TTC549 (cell line): ENCODE measurements around the gene XRCC6.
A peak's percentile ranks its signal among the peaks of the same experiment; 100 is the strongest.
"Not testable (repeated sequence)": the region's sequence is repeated elsewhere in the genome, so short reads cannot be mapped to it uniquely, and the experiment has no call there.

Experiments used
- FAIRE-seq: peaks from 2 replicates; lab custom pipeline; 2012; peaks lifted over from hg19 to GRCh38; lab: Jason Lieb, UNC

The XRCC6 gene

GRCh38 chr22:41654322-41654721 lies 33.2 kb downstream of the XRCC6 start:
- no peak for FAIRE-seq

GRCh38 chr22:41656556-41656955 lies 35.5 kb downstream of the XRCC6 start:
- FAIRE-seq = no peak

- FAIRE-seq = no peak
Observed at GRCh38 chr22:41657709-41658108, 36.6 kb downstream of the XRCC6 start.

- no peak for FAIRE-seq
Observed at GRCh38 chr22:41658869-41659268, 37.8 kb downstream of the XRCC6 start.

- FAIRE-seq = no peak
Observed at GRCh38 chr22:41659941-41660340, 38.8 kb downstream of the XRCC6 start.

- FAIRE-seq = no peak
Observed at GRCh38 chr22:41660416-41660815, 39.3 kb downstream of the XRCC6 start.

GRCh38 chr22:41661088-41661487 lies 40.0 kb downstream of the XRCC6 start:
- no peak for FAIRE-seq

GRCh38 chr22:41661713-41662112 lies 40.6 kb downstream of the XRCC6 start:
- no peak for FAIRE-seq

GRCh38 chr22:41663594-41663993 lies 42.5 kb downstream of the XRCC6 start:
- not testable (repeated sequence) for FAIRE-seq

- FAIRE-seq = no peak
Observed at GRCh38 chr22:41664490-41664889, 43.4 kb downstream of the XRCC6 start.

GRCh38 chr22:41664951-41665350 lies 43.9 kb downstream of the XRCC6 start:
- FAIRE-seq = no peak

- no peak for FAIRE-seq
Observed at GRCh38 chr22:41668971-41669911, 48.1 kb downstream of the XRCC6 start.

- FAIRE-seq = not testable (repeated sequence)
Observed at GRCh38 chr22:41672096-41672495, 51.0 kb downstream of the XRCC6 start.

- no peak for FAIRE-seq
Observed at GRCh38 chr22:41672780-41673509, 51.9 kb downstream of the XRCC6 start.

- no peak for FAIRE-seq
Observed at GRCh38 chr22:41674846-41675340, 53.8 kb downstream of the XRCC6 start.

GRCh38 chr22:41676134-41676533 lies 55.0 kb downstream of the XRCC6 start:
- FAIRE-seq = no peak

GRCh38 chr22:41681616-41682015 lies 60.5 kb downstream of the XRCC6 start:
- FAIRE-seq = no peak

GRCh38 chr22:41682033-41682807 lies 61.1 kb downstream of the XRCC6 start:
- peak; percentile 67 for FAIRE-seq

GRCh38 chr22:41683052-41683451 lies 62.0 kb downstream of the XRCC6 start:
- FAIRE-seq = no peak

GRCh38 chr22:41683616-41684015 lies 62.5 kb downstream of the XRCC6 start:
- no peak for FAIRE-seq

- no peak for FAIRE-seq
Observed at GRCh38 chr22:41684194-41684593, 63.1 kb downstream of the XRCC6 start.

GRCh38 chr22:41686890-41687289 lies 65.8 kb downstream of the XRCC6 start:
- not testable (repeated sequence) for FAIRE-seq
